Mesenchymal stem cell (in vitro differentiated cells and primary cell): Measurements from ENCODE around the gene MAGT1. TPM values are rescaled to one million over a fixed set of nuclear protein-coding genes. Genes with fewer than 3 reads are reported as not detected.
"Not testable (repeated sequence)": the region's sequence is repeated elsewhere in the genome, so short reads cannot be mapped to it uniquely, and the experiment has no call there.

Experiments used
- DNase-seq: peaks from one replicate; pipeline ENCODE4 v3.0.0-alpha.2; 2013
- H2AFZ ChIP-seq: one replicate; pipeline ENCODE4 v1.6.1; 2013; ENCODE audit warnings: low read depth, mild to moderate bottlenecking, control low read depth, inconsistent platforms, low read length, moderate library complexity
- H2AK5ac ChIP-seq: 2 replicates; pipeline ENCODE4 v1.6.1; 2013; ENCODE audit warnings: low read length, moderate library complexity, mild to moderate bottlenecking, inconsistent platforms; ENCODE audit not compliant: severe bottlenecking
- H2BK120ac ChIP-seq: one replicate; pipeline ENCODE4 v1.6.1; 2013; ENCODE audit warnings: low read depth, mild to moderate bottlenecking, inconsistent platforms, low read length, moderate library complexity
- H2BK12ac ChIP-seq, 2 experiments: one replicate each; pipeline ENCODE4 v1.6.1; 2013; ENCODE audit warnings: inconsistent platforms in 2 of 2, low read length in 2 of 2, mild to moderate bottlenecking in 2 of 2, moderate library complexity in 2 of 2, control low read depth in 1 of 2
- H2BK15ac ChIP-seq: one replicate; pipeline ENCODE4 v1.6.1; 2013; ENCODE audit warnings: mild to moderate bottlenecking, low read depth, inconsistent platforms; ENCODE audit not compliant: poor library complexity, severe bottlenecking
- H2BK5ac ChIP-seq: 2 replicates; pipeline ENCODE4 v1.6.1; 2013; ENCODE audit warnings: low read depth, mild to moderate bottlenecking, low read length, control low read depth, inconsistent platforms; ENCODE audit not compliant: poor library complexity, severe bottlenecking
- H3K14ac ChIP-seq, 2 experiments: one replicate each; pipeline ENCODE4 v1.6.1; 2013; ENCODE audit warnings: inconsistent platforms in 2 of 2, low read length in 2 of 2, control low read depth in 1 of 2, mild to moderate bottlenecking in 1 of 2, moderate library complexity in 1 of 2
- H3K18ac ChIP-seq, 2 experiments: one replicate each; pipeline ENCODE4 v1.6.1; 2013; ENCODE audit warnings: inconsistent platforms in 2 of 2, low read length in 2 of 2, control low read depth in 1 of 2, low read depth in 1 of 2, mild to moderate bottlenecking in 1 of 2
- H3K23ac ChIP-seq, 2 experiments: one replicate each; pipeline ENCODE4 v1.6.1; 2013; ENCODE audit warnings: inconsistent platforms in 2 of 2, low read length in 2 of 2, mild to moderate bottlenecking in 2 of 2, moderate library complexity in 2 of 2, control low read depth in 1 of 2
- H3K27ac ChIP-seq: 2 replicates; pipeline ENCODE4 v1.5.1; 2013; ENCODE audit warnings: mild to moderate bottlenecking, moderate library complexity, low read length, control low read depth, inconsistent platforms; ENCODE audit not compliant: poor library complexity, severe bottlenecking
- H3K27me3 ChIP-seq, 2 experiments: 2 replicates each; pipeline versions ENCODE4 v1.6.1 to v1.7.0; 2013; ENCODE audit warnings: low read length in 2 of 2, mild to moderate bottlenecking in 2 of 2, moderate library complexity in 2 of 2, control low read depth in 1 of 2, inconsistent platforms in 1 of 2; ENCODE audit not compliant: control insufficient read depth in 1 of 2, insufficient read depth in 1 of 2
- H3K36me3 ChIP-seq, 2 experiments: 2 replicates each; pipeline versions ENCODE4 v1.6.1 to v1.7.0; 2013; ENCODE audit warnings: low read length in 2 of 2, control low read depth in 1 of 2, inconsistent platforms in 1 of 2, low read depth in 1 of 2, mild to moderate bottlenecking in 1 of 2; ENCODE audit not compliant: insufficient read depth in 2 of 2, control insufficient read depth in 1 of 2
- H3K4ac ChIP-seq, 2 experiments: one replicate each; pipeline ENCODE4 v1.6.1; 2013; ENCODE audit warnings: inconsistent platforms in 2 of 2, low read length in 2 of 2, mild to moderate bottlenecking in 2 of 2, moderate library complexity in 2 of 2, control low read depth in 1 of 2, low read depth in 1 of 2
- H3K4me1 ChIP-seq: 2 replicates; pipeline ENCODE4 v1.6.1; 2013; ENCODE audit warnings: low read depth, low read length, control low read depth; ENCODE audit not compliant: control insufficient read depth, insufficient read depth
- H3K4me2 ChIP-seq: 2 replicates; pipeline ENCODE4 v1.6.1; 2013; ENCODE audit warnings: low read length, mild to moderate bottlenecking, inconsistent platforms; ENCODE audit not compliant: poor library complexity, severe bottlenecking
- H3K4me3 ChIP-seq, 2 experiments: 2 replicates each; pipeline versions ENCODE4 v1.5.1 to v1.7.0; 2013; ENCODE audit warnings: low read length in 2 of 2, mild to moderate bottlenecking in 2 of 2, control low read depth in 1 of 2, low read depth in 1 of 2; ENCODE audit not compliant: insufficient read depth in 1 of 2
- H3K79me1 ChIP-seq: replicated peaks from 2 replicates; pipeline ENCODE4 v1.6.1; 2013; ENCODE audit warnings: mild to moderate bottlenecking, control low read depth, low read length, inconsistent platforms; ENCODE audit not compliant: poor library complexity, severe bottlenecking
- H3K9ac ChIP-seq: 2 replicates; pipeline ENCODE4 v1.7.0; 2013; ENCODE audit warnings: mild to moderate bottlenecking, low read length, moderate library complexity
- H3K9me3 ChIP-seq: 2 replicates; pipeline ENCODE4 v1.7.0; 2013; ENCODE audit warnings: mild to moderate bottlenecking, low read length; ENCODE audit not compliant: control insufficient read depth
- H4K8ac ChIP-seq: one replicate; pipeline ENCODE4 v1.6.1; 2013; ENCODE audit warnings: inconsistent platforms, mild to moderate bottlenecking, low read length, moderate library complexity
- H4K91ac ChIP-seq: one replicate; pipeline ENCODE4 v1.6.1; 2013; ENCODE audit warnings: mild to moderate bottlenecking, low read length, inconsistent platforms
- WGBS: methylation state at CpG from one replicate; pipeline ENCODE4 v1.1.7; 2013; ENCODE audit warnings: mixed read lengths; 5-methylcytosine and 5-hydroxymethylcytosine counted together
- polyA plus RNA-seq, 2 experiments: library from polyadenylated mRNA; stranded (reverse); fragments of 200-250 nt; gene quantifications; one replicate each; pipeline ENCODE4 v1.2.3, GENCODE V29; 2013

MAGT1 gene
- 64.9 TPM for polyA plus RNA-seq (2013, experiment 1 of 2)
- 66.8 TPM for polyA plus RNA-seq (2013, experiment 2 of 2)

GRCh38 chrX:77894921-77895886 lies at the start of gene MAGT1:
MAGT1 (minus strand) TSS chrX:77895435; CDS start chrX:77895410, 25 bp downstream.
- under 1% methylated on average over 39 of the region's 49 CpGs for WGBS
- Histone ChIP-seq H3K36me3 (no peaks in the 10 kb centered on the region), H3K9me3 (no peaks in the 10 kb centered on the region), H4K91ac (no peak within 1 kb of the TSS), H3K4ac (no peak within 1 kb of the TSS), H3K4me1 (peaks cover 3% of the 10 kb centered on the region), H2AFZ (no peak within 1 kb of the TSS), H2AK5ac (no peak within 1 kb of the TSS), H3K4me2 (peak within 1 kb of the TSS; percentile 39), H3K14ac (no peak within 1 kb of the TSS), H3K27me3 (no peaks in the 10 kb centered on the region), H2BK120ac (no peak within 1 kb of the TSS), H3K79me1 (no peaks in the 10 kb centered on the region), H2BK15ac (no peak within 1 kb of the TSS), H3K27ac (peak within 1 kb of the TSS; percentile 74), H2BK12ac (no peak within 1 kb of the TSS), H4K8ac (no peak within 1 kb of the TSS), H3K4me3 (peak within 1 kb of the TSS; percentile 51 to 84), H3K23ac (no peak within 1 kb of the TSS), H2BK5ac (no peak within 1 kb of the TSS), H3K18ac (no peak within 1 kb of the TSS), H3K9ac (peak within 1 kb of the TSS; percentile 99)
- DNase-seq = peak; percentile 97

GRCh38 chrX:77945031-77945430 lies 49.8 kb upstream of the MAGT1 start:
- not testable (repeated sequence) for H4K91ac ChIP-seq, H3K4me1 ChIP-seq, H2BK5ac ChIP-seq, H2BK12ac ChIP-seq, H3K14ac ChIP-seq, H2AFZ ChIP-seq, H3K27ac ChIP-seq, H3K9ac ChIP-seq, H3K23ac ChIP-seq, H3K18ac ChIP-seq, H3K4ac ChIP-seq, H2BK15ac ChIP-seq, H3K36me3 ChIP-seq, H2BK120ac ChIP-seq, DNase-seq, H3K27me3 ChIP-seq, H3K9me3 ChIP-seq, H3K4me3 ChIP-seq, H2AK5ac ChIP-seq, H3K4me2 ChIP-seq, H4K8ac ChIP-seq, H3K79me1 ChIP-seq
- WGBS = 90% methylated on average over 2 of the region's 6 CpGs

GRCh38 chrX:77938083-77938680 lies 42.9 kb upstream of the MAGT1 start:
- no peak overlapping the region for H2AFZ ChIP-seq
- no peaks in the 10 kb centered on the region for H3K79me1 ChIP-seq
- no peak overlapping the region for H3K27ac ChIP-seq
- no peak overlapping the region for H4K91ac ChIP-seq
- H3K18ac ChIP-seq = no peak overlapping the region
- no peak for DNase-seq
- no peaks in the 10 kb centered on the region for H3K4me1 ChIP-seq
- no peak overlapping the region for H2BK5ac ChIP-seq
- no peaks in the 10 kb centered on the region for H3K36me3 ChIP-seq
- WGBS = 100% methylated on average over 2 of the region's 4 CpGs
- H2BK120ac ChIP-seq = no peak overlapping the region
- no peaks in the 10 kb centered on the region for H3K9me3 ChIP-seq
- no peak overlapping the region for H2BK12ac ChIP-seq
- H2BK15ac ChIP-seq = no peak overlapping the region
- no peak overlapping the region for H3K23ac ChIP-seq
- no peak overlapping the region for H3K4ac ChIP-seq
- H2AK5ac ChIP-seq = no peak overlapping the region
- H3K4me2 ChIP-seq = no peak overlapping the region
- H3K14ac ChIP-seq = no peak overlapping the region
- no peak overlapping the region for H4K8ac ChIP-seq
- no peak overlapping the region for H3K4me3 ChIP-seq
- H3K9ac ChIP-seq = no peak overlapping the region
- no peaks in the 10 kb centered on the region for H3K27me3 ChIP-seq

- Histone ChIP-seq H2AK5ac (no peak overlapping the region), H4K91ac (no peak overlapping the region), H3K79me1 (no peaks in the 10 kb centered on the region), H4K8ac (no peak overlapping the region), H2BK120ac (no peak overlapping the region), H3K4me1 (no peaks in the 10 kb centered on the region), H3K27ac (no peak overlapping the region), H2BK5ac (no peak overlapping the region), H3K36me3 (no peaks in the 10 kb centered on the region), H3K4me2 (no peak overlapping the region), H3K4ac (no peak overlapping the region), H3K27me3 (no peaks in the 10 kb centered on the region), H3K14ac (no peak overlapping the region), H3K23ac (no peak overlapping the region), H3K4me3 (no peak overlapping the region), H3K9ac (no peak overlapping the region), H2AFZ (no peak overlapping the region), H3K18ac (no peak overlapping the region), H2BK15ac (no peak overlapping the region), H2BK12ac (no peak overlapping the region), H3K9me3 (no peaks in the 10 kb centered on the region)
- WGBS = 80% methylated on average over 2 of the region's 3 CpGs
- peak; percentile 16 for DNase-seq
These were observed 42.1 kb upstream of the MAGT1 start for GRCh38 chrX:77937291-77937690.
